SK-MEL-5 (cell line): ENCODE data around the gene ESRP2. TPM values are rescaled to one million over a fixed set of nuclear protein-coding genes. Genes with fewer than 3 reads are reported as not detected.

Source experiments
- DNase-seq: peaks from one replicate; pipeline ENCODE4 v3.0.0-alpha.2; 2016; ENCODE audit warnings: low read depth, low spot score
- in situ Hi-C: cut with HindIII; loops from 2 replicates; pipeline ENCODE4 v1.10.0; 2016; ENCODE audit warnings: low sequenced_read_pairs, high pct_unique_total_duplicates, low pct_unique_long_range_greater_than_20kb
- total RNA-seq: library from RNA; depleted of rRNA; stranded (reverse); fragments of >200 nt; shearing (Covaris generic); gene quantifications from 2 replicates; pipeline ENCODE4 v1.2.3, GENCODE V29; 2014

The ESRP2 gene
- total RNA-seq, 1 experiment from 2014 or later = not detected

- DNase-seq = no peak
- in situ Hi-C loops = no loop called here
Measured at GRCh38 chr16:68230956-68231355, 5.0 kb downstream of the ESRP2 start.

- in situ Hi-C loops = no loop called here
Measured at GRCh38 chr16:68230176-68230571, 5.8 kb downstream of the ESRP2 start.

GRCh38 chr16:68229431-68230175 lies 6.3 kb downstream of the ESRP2 start:
- peak; percentile 70 for DNase-seq
- in situ Hi-C loops = no loop called here

More at GRCh38 chr16:68230176-68230571, 5.8 kb downstream of the ESRP2 start:
- no peak for DNase-seq

GRCh38 chr16:68228652-68229051 lies 7.3 kb downstream of the ESRP2 start:
- in situ Hi-C loops = no loop called here
- no peak for DNase-seq

- DNase-seq = peak; percentile 3
- in situ Hi-C loops = no loop called here
Measured at GRCh38 chr16:68227850-68228553, 7.9 kb downstream of the ESRP2 start.

- no peak for DNase-seq
- in situ Hi-C loops = no loop called here
Measured at GRCh38 chr16:68227183-68227793, 8.6 kb downstream of the ESRP2 start.

GRCh38 chr16:68226116-68226515 lies 9.8 kb downstream of the ESRP2 start:
- DNase-seq = no peak
- in situ Hi-C loops = no loop called here

- DNase-seq = no peak
- in situ Hi-C loops = no loop called here
Measured at GRCh38 chr16:68223072-68223471, 12.9 kb downstream of the ESRP2 start.

- no peak for DNase-seq
- in situ Hi-C loops = no loop called here
Measured at GRCh38 chr16:68219725-68220351, 16.1 kb downstream of the ESRP2 start.

- in situ Hi-C loops = no loop called here
- DNase-seq = no peak
Measured at GRCh38 chr16:68217506-68217905, 18.4 kb downstream of the ESRP2 start.

GRCh38 chr16:68216240-68216639 lies 19.7 kb downstream of the ESRP2 start:
- no peak for DNase-seq
- in situ Hi-C loops = no loop called here

GRCh38 chr16:68215302-68215701 lies 20.6 kb downstream of the ESRP2 start:
- DNase-seq = no peak
- in situ Hi-C loops = no loop called here

- in situ Hi-C loops = no loop called here
- no peak for DNase-seq
Measured at GRCh38 chr16:68214726-68215125, 21.2 kb downstream of the ESRP2 start.

GRCh38 chr16:68206245-68206644 lies 29.7 kb downstream of the ESRP2 start:
- in situ Hi-C loops = no loop called here
- DNase-seq = no peak

GRCh38 chr16:68202091-68202519 lies 33.8 kb downstream of the ESRP2 start:
- in situ Hi-C loops = no loop called here
- DNase-seq = no peak

GRCh38 chr16:68200088-68200783 lies 35.7 kb downstream of the ESRP2 start:
- DNase-seq = peak; percentile 5

GRCh38 chr16:68197250-68197649 lies 38.7 kb downstream of the ESRP2 start:
- in situ Hi-C loops = no loop called here
- DNase-seq = no peak

More at GRCh38 chr16:68200088-68200783, 35.7 kb downstream of the ESRP2 start:
- in situ Hi-C loops = no loop called here

GRCh38 chr16:68194251-68194650 lies 41.7 kb downstream of the ESRP2 start:
- in situ Hi-C loops = no loop called here

More at GRCh38 chr16:68194251-68194650, 41.7 kb downstream of the ESRP2 start:
- DNase-seq = no peak
